Fibroblast of lung (primary cell): ENCODE measurements around the gene MAP3K3.

Experiments
- EZH2 ChIP-seq: IDR thresholded peaks from 2 replicates; pipeline ENCODE4 v1.5.1; 2012; ENCODE audit warnings: low read length, control low read depth, mild to moderate bottlenecking; ENCODE audit errors: missing control alignments
- TF ChIP-seq, protein P1 (sequence below), 2 donors: IDR thresholded peaks in 1 of 2; conservative IDR thresholded peaks in 1 of 2; 1 replicate in 1 of 2; 2 replicates in 1 of 2; pipeline ENCODE4 v1.5.1; 2011 to 2012; ENCODE audit warnings: low read length in 2 of 2, control low read depth in 1 of 2, inconsistent platforms in 1 of 2, low read depth in 1 of 2, mild to moderate bottlenecking in 1 of 2

GRCh38 chr17:63718988-63719387 is 96.8 kb downstream of the MAP3K3 start:
- TF ChIP-seq EZH2, result no peak
- TF ChIP-seq, protein P1, sequence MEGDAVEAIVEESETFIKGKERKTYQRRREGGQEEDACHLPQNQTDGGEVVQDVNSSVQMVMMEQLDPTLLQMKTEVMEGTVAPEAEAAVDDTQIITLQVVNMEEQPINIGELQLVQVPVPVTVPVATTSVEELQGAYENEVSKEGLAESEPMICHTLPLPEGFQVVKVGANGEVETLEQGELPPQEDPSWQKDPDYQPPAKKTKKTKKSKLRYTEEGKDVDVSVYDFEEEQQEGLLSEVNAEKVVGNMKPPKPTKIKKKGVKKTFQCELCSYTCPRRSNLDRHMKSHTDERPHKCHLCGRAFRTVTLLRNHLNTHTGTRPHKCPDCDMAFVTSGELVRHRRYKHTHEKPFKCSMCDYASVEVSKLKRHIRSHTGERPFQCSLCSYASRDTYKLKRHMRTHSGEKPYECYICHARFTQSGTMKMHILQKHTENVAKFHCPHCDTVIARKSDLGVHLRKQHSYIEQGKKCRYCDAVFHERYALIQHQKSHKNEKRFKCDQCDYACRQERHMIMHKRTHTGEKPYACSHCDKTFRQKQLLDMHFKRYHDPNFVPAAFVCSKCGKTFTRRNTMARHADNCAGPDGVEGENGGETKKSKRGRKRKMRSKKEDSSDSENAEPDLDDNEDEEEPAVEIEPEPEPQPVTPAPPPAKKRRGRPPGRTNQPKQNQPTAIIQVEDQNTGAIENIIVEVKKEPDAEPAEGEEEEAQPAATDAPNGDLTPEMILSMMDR (conservative IDR thresholded peaks at IDR 0.05 in 1 of 2, IDR thresholded peaks at IDR 0.05 in 1 of 2; ENCODE audit: low read depth in 1 of 2, low read length in 2 of 2), result no peak
